Upper lobe of left lung (tissue), 6 donors: ENCODE measurements around the gene CCDC3. TPM values are rescaled to one million over a fixed set of nuclear protein-coding genes. Genes with fewer than 3 reads are reported as not detected.
A peak's percentile ranks its signal among the peaks of the same experiment; 100 is the strongest.

ENCODE experiments used
- ATAC-seq, 2 donors: fragments of 200-7000 bp; cut with Tn5 transposase; one replicate each; pipeline ENCODE4 v1.9.1; 2022; ENCODE audit warnings: mild to moderate bottlenecking in 2 of 2, moderate library complexity in 2 of 2; ENCODE audit not compliant: low FRiP score in 2 of 2
- DNase-seq, 2 donors: peaks; one replicate each; pipeline ENCODE4 v3.0.0-alpha.2; 2019 to 2020
- H3K27ac ChIP-seq, 4 donors: fragments of 200-600 bp; sonication (generic); one replicate each; pipeline ENCODE4 v1.5.1; 2016 to 2019
- H3K27me3 ChIP-seq, 4 donors: fragments of 200-600 bp; sonication (generic); one replicate each; pipeline ENCODE4 v1.5.1; 2017 to 2019
- H3K36me3 ChIP-seq, 4 donors: fragments of 200-600 bp; sonication (generic); one replicate each; pipeline ENCODE4 v1.5.1; 2016 to 2019
- H3K4me1 ChIP-seq, 4 donors: fragments of 200-600 bp; sonication (generic); one replicate each; pipeline ENCODE4 v1.5.1; 2018 to 2019
- H3K4me3 ChIP-seq, 4 donors: fragments of 200-600 bp; sonication (generic); one replicate each; pipeline ENCODE4 v1.5.1; 2017 to 2019; ENCODE audit warnings: mild to moderate bottlenecking in 2 of 4, moderate library complexity in 1 of 4
- H3K9me3 ChIP-seq, 4 donors: fragments of 200-600 bp; sonication (generic); one replicate each; pipeline ENCODE4 v1.5.1; 2018 to 2019
- EP300 ChIP-seq, 4 donors: sonication (generic); formaldehyde crosslinking; IDR thresholded peaks; one replicate each; pipeline ENCODE4 v1.5.1; 2017; ENCODE audit warnings: antibody characterized with exemption in 4 of 4, control low read depth in 2 of 4
- POLR2A ChIP-seq, 4 donors: fragments of 450-650 bp; IDR thresholded peaks; one replicate each; pipeline ENCODE4 v1.5.1; 2016 to 2017; ENCODE audit warnings: antibody characterized with exemption in 4 of 4, mild to moderate bottlenecking in 2 of 4
- POLR2AphosphoS5 ChIP-seq, 2 donors: sonication (generic); formaldehyde crosslinking; IDR thresholded peaks; one replicate each; pipeline ENCODE4 v1.5.1; 2017; ENCODE audit warnings: antibody characterized with exemption in 2 of 2
- WGBS, 2 donors: methylation state at CpG; one replicate each; pipeline ENCODE4 v1.1.5; 2017 to 2018; 5-methylcytosine and 5-hydroxymethylcytosine counted together
- total RNA-seq, 6 donors: library from RNA; depleted of rRNA in 4 of 6; stranded (reverse); fragments of >200 nt in 4 of 6; gene quantifications; one replicate each; pipeline versions ENCODE4 v1.1.0 to v1.2.1, GENCODE V29; 2016 to 2021
- TF ChIP-seq, protein P1 (sequence below), 6 experiments: fragments of 450-650 bp in 4 of 6; fragments of 200-600 bp in 2 of 6; sonication (generic) in 2 of 6; IDR thresholded peaks; one replicate each; pipeline ENCODE4 v1.5.1; 2016 to 2019; ENCODE audit warnings: antibody characterized with exemption in 6 of 6
- donor health status: DM: no; HTN: no; CAD: no; lungs with moderate emphysema.
- donor health status: DM: no; HTN: yes; CAD: no; lungs with severe emphysema.

Gene CCDC3
- total RNA-seq, 6 donors from 2014 or later = 0.98 to 13.1 (median 5.7) TPM

GRCh38 chr10:12915637-12916168 lies 85.8 kb downstream of the CCDC3 start:
- DNase-seq (no peak), ATAC-seq (peak; percentile 26 to 39)
- Histone ChIP-seq H3K27me3 (no peaks in the 10 kb centered on the region), H3K4me3 (no peak overlapping the region), H3K4me1 (no peaks in the 10 kb centered on the region), H3K36me3 (no peaks in the 10 kb centered on the region), H3K27ac (no peak overlapping the region), H3K9me3 (no peaks in the 10 kb centered on the region)
- TF ChIP-seq POLR2AphosphoS5 (IDR thresholded peaks at IDR 0.05) (no peak), POLR2A (IDR thresholded peaks at IDR 0.05) (no peak), EP300 (IDR thresholded peaks at IDR 0.05) (no peak)
- TF ChIP-seq, protein P1, sequence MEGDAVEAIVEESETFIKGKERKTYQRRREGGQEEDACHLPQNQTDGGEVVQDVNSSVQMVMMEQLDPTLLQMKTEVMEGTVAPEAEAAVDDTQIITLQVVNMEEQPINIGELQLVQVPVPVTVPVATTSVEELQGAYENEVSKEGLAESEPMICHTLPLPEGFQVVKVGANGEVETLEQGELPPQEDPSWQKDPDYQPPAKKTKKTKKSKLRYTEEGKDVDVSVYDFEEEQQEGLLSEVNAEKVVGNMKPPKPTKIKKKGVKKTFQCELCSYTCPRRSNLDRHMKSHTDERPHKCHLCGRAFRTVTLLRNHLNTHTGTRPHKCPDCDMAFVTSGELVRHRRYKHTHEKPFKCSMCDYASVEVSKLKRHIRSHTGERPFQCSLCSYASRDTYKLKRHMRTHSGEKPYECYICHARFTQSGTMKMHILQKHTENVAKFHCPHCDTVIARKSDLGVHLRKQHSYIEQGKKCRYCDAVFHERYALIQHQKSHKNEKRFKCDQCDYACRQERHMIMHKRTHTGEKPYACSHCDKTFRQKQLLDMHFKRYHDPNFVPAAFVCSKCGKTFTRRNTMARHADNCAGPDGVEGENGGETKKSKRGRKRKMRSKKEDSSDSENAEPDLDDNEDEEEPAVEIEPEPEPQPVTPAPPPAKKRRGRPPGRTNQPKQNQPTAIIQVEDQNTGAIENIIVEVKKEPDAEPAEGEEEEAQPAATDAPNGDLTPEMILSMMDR (IDR thresholded peaks at IDR 0.05) = no peak
- 70 to 85% methylated on average over 1 of the region's 3 CpGs for WGBS, 2 donors

DNA sequence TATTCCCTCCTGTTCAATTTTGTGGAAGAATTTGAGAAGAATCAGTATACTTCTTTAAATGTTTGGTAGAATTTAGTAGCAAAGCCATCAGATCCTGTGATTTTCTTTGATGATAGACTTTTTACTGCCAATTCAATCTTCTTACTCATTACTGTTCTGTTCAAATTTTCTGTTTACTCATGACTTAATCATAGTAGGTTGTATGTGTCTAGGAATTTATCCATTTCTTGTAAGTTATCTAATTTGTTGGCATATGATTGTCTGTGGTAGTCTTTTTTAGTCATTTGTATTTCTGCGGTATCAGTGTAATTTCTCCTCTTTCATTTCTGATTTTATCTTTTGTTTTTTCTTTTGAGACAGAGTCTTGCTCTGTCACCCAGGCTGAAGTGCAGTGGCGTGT lies 87.4 kb downstream of the CCDC3 start:
- no peaks in the 10 kb centered on the region for H3K36me3 ChIP-seq
- H3K4me3 ChIP-seq = no peak overlapping the region
- WGBS, 2 donors = 84 to 89% methylated on average over 2 of the region's 2 CpGs
- H3K27me3 ChIP-seq = no peaks in the 10 kb centered on the region
- no peaks in the 10 kb centered on the region for H3K4me1 ChIP-seq
- peak in 1 of 2 donors; percentile 6 for ATAC-seq
- H3K27ac ChIP-seq = no peak overlapping the region
- H3K9me3 ChIP-seq = no peaks in the 10 kb centered on the region
- TF ChIP-seq POLR2AphosphoS5 (IDR thresholded peaks at IDR 0.05) (no peak), POLR2A (IDR thresholded peaks at IDR 0.05) (no peak), EP300 (IDR thresholded peaks at IDR 0.05) (no peak)
- TF ChIP-seq, protein P1 (IDR thresholded peaks at IDR 0.05) = no peak
- DNase-seq = no peak

DNA sequence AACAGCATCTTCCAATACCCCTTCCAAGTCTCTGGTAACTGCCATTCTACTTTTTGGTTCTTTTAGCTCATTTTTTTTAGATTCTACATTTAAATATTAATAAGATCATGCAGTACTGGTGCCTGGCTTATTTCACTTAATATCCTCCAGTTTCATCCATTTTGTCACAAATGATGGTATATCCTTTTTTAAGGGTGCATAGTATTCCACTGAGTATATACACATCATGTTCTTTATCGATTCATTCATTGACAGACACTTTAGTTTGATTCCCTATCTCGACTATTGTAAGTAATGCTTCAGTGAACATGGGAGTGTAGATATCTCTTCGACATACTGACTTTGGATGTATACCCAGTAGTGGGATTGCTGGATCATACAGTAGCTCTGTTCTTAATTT lies 89.7 kb downstream of the CCDC3 start:
- 92 to 95% methylated on average over 3 of the region's 3 CpGs for WGBS, 2 donors
- no peaks in the 10 kb centered on the region for H3K4me1 ChIP-seq
- TF ChIP-seq, protein P1 (IDR thresholded peaks at IDR 0.05) = no peak
- TF ChIP-seq EP300 (IDR thresholded peaks at IDR 0.05) (no peak), POLR2AphosphoS5 (IDR thresholded peaks at IDR 0.05) (no peak), POLR2A (IDR thresholded peaks at IDR 0.05) (no peak)

DNA sequence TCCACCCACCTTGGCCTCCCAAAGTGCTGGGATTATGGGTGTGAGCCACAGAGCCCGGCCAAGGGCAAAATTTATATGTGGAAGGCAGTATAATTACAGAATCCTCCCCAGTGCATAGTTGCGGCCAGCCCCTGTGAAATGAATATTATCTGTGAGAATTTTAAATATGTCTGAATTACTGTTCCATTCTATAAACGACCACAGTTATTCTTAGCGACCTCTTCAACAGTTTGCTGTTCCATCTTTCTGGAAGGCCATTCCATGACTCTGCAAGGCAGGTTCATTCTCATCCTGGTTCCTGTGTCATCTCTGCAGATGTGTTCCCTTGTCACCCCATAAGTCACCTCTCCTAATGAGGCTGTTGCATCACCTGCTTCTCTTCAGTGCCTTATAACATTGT lies 90.7 kb downstream of the CCDC3 start:
- DNase-seq (no peak), ATAC-seq (no peak)
- no peak for TF ChIP-seq EP300 (IDR thresholded peaks at IDR 0.05)
- no peak for TF ChIP-seq POLR2A (IDR thresholded peaks at IDR 0.05)
- TF ChIP-seq, protein P1 (IDR thresholded peaks at IDR 0.05) = no peak
- no peak for TF ChIP-seq POLR2AphosphoS5 (IDR thresholded peaks at IDR 0.05)

More for the DNA sequence above, 89.7 kb downstream of the CCDC3 start:
- DNase-seq (no peak), ATAC-seq (no peak)
- no peaks in the 10 kb centered on the region for H3K9me3 ChIP-seq
- H3K4me3 ChIP-seq = no peak overlapping the region
- H3K27me3 ChIP-seq = no peaks in the 10 kb centered on the region
- H3K36me3 ChIP-seq = no peaks in the 10 kb centered on the region
- H3K27ac ChIP-seq = no peak overlapping the region

GRCh38 chr10:12909836-12910185 lies 91.7 kb downstream of the CCDC3 start:
- ATAC-seq (peak; percentile 20 to 50), DNase-seq (peak in 1 of 2 donors; percentile 31)
- no peaks in the 10 kb centered on the region for H3K36me3 ChIP-seq
- H3K9me3 ChIP-seq = no peaks in the 10 kb centered on the region
- H3K4me3 ChIP-seq = no peak overlapping the region
- no peaks in the 10 kb centered on the region for H3K4me1 ChIP-seq
- TF ChIP-seq, protein P1 (IDR thresholded peaks at IDR 0.05) = no peak
- TF ChIP-seq POLR2A (IDR thresholded peaks at IDR 0.05) = no peak
- peak in 1 of 2 donors; percentile 47 for TF ChIP-seq POLR2AphosphoS5 (IDR thresholded peaks at IDR 0.05)
- H3K27ac ChIP-seq = peak overlapping the region in 1 of 4 donors; percentile 1
- H3K27me3 ChIP-seq = no peaks in the 10 kb centered on the region
- 57% methylated on average over 3 of the region's 3 CpGs; no CpG with 5 or more reads in 1 of the 2 donors for WGBS, 2 donors

More for the DNA sequence above, 90.7 kb downstream of the CCDC3 start:
- H3K4me1 ChIP-seq = no peaks in the 10 kb centered on the region
- H3K36me3 ChIP-seq = no peaks in the 10 kb centered on the region
- no peak overlapping the region for H3K4me3 ChIP-seq
- H3K9me3 ChIP-seq = no peaks in the 10 kb centered on the region
- no peaks in the 10 kb centered on the region for H3K27me3 ChIP-seq
- H3K27ac ChIP-seq = no peak overlapping the region
- WGBS, 2 donors = 75 to 87% methylated on average over 3 to 4 of the region's 4 CpGs
